ENCODE results near the gene IQSEC3.
A peak's percentile ranks its signal among the peaks of the same experiment; 100 is the strongest.

Gene IQSEC3

DNA sequence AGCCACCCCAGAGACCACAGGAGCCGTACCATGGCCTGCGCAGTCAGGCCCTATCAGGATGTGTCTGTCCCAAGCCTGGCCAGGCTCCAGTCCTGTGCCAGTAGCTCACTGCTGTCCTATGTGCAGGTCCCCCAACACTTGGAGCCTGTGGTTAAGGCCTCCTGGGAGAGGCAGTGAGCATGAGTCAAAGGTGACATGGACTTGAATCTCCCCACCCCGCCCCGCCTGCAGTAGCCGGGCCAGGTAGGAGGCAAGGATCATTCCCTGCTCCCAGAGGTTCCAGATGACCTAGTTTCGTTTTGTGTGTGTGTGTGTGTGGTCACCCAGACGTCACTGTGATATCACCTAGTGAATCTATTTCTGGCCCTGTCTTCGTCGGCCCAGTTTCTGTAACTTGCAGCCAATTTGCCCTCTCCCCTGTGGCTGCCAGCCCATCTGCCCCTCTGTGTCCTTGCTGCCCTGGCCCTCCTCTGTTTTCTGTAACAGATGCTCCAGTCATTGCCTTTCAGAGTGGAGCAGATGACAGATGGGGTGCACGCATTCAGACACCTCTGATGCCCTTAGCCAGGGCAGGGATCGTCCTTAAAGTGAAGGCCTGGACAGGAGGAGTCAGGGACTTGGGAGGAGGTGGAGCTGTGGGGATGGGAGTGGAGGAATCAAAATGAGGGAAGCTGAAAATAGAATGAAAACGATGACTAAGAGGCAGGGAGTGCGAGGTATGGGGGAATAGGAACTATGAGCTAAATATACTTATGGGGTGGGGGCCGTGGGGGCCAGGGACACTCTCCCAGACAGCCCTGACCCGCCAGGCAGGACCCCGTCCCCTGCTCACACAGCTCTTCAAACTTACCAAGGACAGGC is 110.0 kb downstream of the IQSEC3 start:
- H3K4me3 ChIP-seq (ENCODE audit: low read depth, low read length), result no peak overlapping the region
- TF ChIP-seq, protein P1, sequence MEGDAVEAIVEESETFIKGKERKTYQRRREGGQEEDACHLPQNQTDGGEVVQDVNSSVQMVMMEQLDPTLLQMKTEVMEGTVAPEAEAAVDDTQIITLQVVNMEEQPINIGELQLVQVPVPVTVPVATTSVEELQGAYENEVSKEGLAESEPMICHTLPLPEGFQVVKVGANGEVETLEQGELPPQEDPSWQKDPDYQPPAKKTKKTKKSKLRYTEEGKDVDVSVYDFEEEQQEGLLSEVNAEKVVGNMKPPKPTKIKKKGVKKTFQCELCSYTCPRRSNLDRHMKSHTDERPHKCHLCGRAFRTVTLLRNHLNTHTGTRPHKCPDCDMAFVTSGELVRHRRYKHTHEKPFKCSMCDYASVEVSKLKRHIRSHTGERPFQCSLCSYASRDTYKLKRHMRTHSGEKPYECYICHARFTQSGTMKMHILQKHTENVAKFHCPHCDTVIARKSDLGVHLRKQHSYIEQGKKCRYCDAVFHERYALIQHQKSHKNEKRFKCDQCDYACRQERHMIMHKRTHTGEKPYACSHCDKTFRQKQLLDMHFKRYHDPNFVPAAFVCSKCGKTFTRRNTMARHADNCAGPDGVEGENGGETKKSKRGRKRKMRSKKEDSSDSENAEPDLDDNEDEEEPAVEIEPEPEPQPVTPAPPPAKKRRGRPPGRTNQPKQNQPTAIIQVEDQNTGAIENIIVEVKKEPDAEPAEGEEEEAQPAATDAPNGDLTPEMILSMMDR (conservative IDR thresholded peaks at IDR 0.05; ENCODE audit: low read depth, low read length), result no peak
- DNase-seq (ENCODE audit: low read depth), result peak; percentile 50

DNA sequence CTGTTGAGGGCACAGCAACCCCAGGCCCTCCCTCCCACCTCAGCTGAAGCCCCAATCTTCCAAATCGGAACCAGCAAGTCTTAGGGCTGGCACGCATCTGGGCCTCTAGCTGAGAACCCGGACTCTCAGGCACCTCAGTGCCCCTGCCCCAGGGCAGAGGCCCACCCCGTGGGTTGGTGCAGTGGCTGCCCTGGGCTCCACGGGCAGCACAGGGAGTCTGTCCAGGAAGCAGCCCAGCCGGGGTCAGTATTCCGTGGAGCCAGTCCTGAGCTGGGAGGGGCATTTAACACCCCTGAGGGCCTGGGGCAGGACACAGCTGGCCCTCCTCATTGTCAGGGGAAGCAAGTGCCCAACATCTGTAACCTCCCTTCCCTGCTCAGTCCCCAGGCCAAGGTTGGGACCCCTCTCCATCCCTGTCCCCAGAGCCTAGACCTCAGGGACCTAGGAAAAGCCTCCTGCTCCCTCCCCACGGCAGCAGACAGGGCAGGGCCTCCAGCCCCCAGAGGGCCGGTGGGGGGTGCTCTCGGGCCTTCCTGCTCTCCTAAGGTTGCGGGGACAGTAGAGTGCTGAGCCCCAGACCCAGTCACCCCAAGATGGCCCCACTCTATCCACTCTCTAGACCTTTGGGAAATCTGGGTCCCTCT is 110.9 kb downstream of the IQSEC3 start:
- no peak for DNase-seq (ENCODE audit: low read depth)
- TF ChIP-seq, protein P1 (conservative IDR thresholded peaks at IDR 0.05; ENCODE audit: low read depth, low read length), result no peak
- H3K4me3 ChIP-seq (ENCODE audit: low read depth, low read length), result no peak overlapping the region

GRCh38 chr12:177980-178828 is 111.6 kb downstream of the IQSEC3 start:
- no peak overlapping the region for H3K4me3 ChIP-seq (ENCODE audit: low read depth, low read length)
- no peak for DNase-seq (ENCODE audit: low read depth)
- TF ChIP-seq, protein P1 (conservative IDR thresholded peaks at IDR 0.05; ENCODE audit: low read depth, low read length), result no peak

DNA sequence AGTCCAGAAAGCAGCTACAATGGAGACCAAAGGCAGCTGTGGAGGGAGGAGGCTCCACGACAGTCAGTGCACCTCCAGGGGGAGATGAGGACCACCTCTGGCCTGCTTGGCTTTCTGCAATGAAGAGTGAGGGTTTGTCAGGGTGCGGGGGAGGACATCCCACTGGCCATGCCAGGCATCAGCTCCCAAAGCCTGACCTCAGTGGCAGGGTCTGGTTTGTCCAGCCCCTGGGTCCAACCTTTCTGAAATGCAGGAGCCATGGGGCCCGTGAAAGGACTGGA is 112.2 kb downstream of the IQSEC3 start:
- TF ChIP-seq, protein P1 (conservative IDR thresholded peaks at IDR 0.05; ENCODE audit: low read depth, low read length), result no peak
- no peak overlapping the region for H3K4me3 ChIP-seq (ENCODE audit: low read depth, low read length)
- no peak for DNase-seq (ENCODE audit: low read depth)

DNA sequence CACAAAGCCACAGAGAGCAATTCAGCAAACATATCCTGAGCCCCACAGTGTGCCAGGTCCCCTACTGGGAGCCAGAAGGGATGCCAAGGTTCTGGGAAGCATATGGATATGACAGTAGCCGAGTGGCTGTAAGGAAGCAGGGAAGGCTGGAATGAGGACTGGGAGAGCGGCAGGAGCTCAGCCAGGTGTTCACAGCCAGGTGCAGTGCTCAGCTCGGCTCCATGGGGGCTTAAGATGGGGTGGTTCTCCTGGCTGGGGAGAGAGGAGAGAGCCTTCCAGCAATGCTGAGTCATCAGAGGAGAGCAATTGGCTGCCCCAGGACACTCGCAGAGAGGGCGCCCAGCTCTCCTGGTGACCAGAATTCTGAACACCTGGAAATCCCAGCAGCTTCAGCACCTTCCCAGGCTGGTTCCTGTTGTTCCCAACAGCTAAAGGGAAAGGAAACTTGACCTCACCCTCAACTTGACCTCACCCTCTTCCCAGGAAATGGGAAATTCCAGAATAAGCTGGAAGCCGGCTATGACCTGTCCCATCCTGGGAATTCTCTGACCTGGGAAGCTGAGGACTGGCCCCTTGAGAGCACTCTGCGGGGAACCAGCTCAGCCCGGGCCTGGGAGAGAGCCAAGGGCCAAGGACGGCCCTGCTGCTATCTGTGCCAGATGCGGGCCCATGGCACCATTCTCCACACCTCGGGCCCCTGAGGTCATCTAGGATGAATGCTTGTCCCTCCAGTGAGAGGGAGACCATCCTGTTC is 112.7 kb downstream of the IQSEC3 start:
- no peak for DNase-seq (ENCODE audit: low read depth)
- TF ChIP-seq, protein P1 (conservative IDR thresholded peaks at IDR 0.05; ENCODE audit: low read depth, low read length), result no peak
- no peak overlapping the region for H3K4me3 ChIP-seq (ENCODE audit: low read depth, low read length)

GRCh38 chr12:179885-180284 is 113.3 kb downstream of the IQSEC3 start:
- TF ChIP-seq, protein P1 (conservative IDR thresholded peaks at IDR 0.05; ENCODE audit: low read depth, low read length), result no peak
- no peak for DNase-seq (ENCODE audit: low read depth)
- H3K4me3 ChIP-seq (ENCODE audit: low read depth, low read length), result no peak overlapping the region

All from choroid plexus epithelial cell (primary cell).